ENCODE measurements around the gene HES7. TPM values are rescaled to one million over a fixed set of nuclear protein-coding genes. Genes with fewer than 3 reads are reported as not detected.

Gene HES7
- total RNA-seq, 1 experiment from 2014 or later = 3.1 TPM

DNA sequence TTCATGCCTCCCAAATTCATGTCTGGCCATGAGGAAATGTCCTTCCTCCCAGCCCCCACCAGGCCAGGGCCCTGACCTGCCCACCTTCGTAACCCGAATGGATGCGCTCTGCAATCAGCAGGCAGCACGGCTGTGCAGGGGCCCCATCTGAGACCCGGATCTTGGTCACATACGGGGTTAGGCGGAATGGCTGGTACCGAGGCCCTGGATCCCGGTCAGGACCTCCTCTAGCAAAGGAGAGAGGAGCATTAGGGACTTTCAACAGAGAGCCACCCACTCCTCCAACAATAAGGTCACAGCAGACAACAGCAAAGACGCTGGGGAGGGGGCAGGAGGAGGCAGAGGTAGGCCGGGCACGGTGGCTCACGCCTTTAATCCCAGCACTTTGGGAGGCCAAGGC is 24.7 kb upstream of the HES7 start:
- ChIA-PET CTCF (no interaction called here), POLR2A (no interaction called here)
- Mint-ChIP-seq H3K9me3 (no peaks in the 10 kb centered on the region), H3K27me3 (ENCODE audit: low read depth) (no peaks in the 10 kb centered on the region), H3K4me3 (no peak overlapping the region), H3K36me3 (peaks cover 36% of the 10 kb centered on the region), H3K27ac (no peak overlapping the region), H3K4me1 (peaks cover 13% of the 10 kb centered on the region)
- TF ChIP-seq ATF2 (CRISPR knock-in tag; IDR thresholded peaks at IDR 0.05; ENCODE audit: borderline replicate concordance, low read depth) (no peak), TEAD1 (CRISPR knock-in tag; IDR thresholded peaks at IDR 0.05) (no peak), SMAD3 (CRISPR knock-in tag; IDR thresholded peaks at IDR 0.05; ENCODE audit: borderline replicate concordance) (no peak), TP53 (CRISPR knock-in tag; IDR thresholded peaks at IDR 0.05) (no peak), FOXJ3 (CRISPR knock-in tag; IDR thresholded peaks at IDR 0.05; ENCODE audit: borderline replicate concordance) (no peak), MAX (CRISPR knock-in tag; IDR thresholded peaks at IDR 0.05) (no peak), SOX15 (CRISPR knock-in tag; IDR thresholded peaks at IDR 0.05) (no peak), NFE2L1 (CRISPR knock-in tag; IDR thresholded peaks at IDR 0.05) (no peak), HMGA2 (CRISPR knock-in tag; IDR thresholded peaks at IDR 0.05) (no peak), NR3C1 (CRISPR knock-in tag; conservative IDR thresholded peaks at IDR 0.05; ENCODE audit: low read depth) (no peak), OVOL2 (CRISPR knock-in tag; IDR thresholded peaks at IDR 0.05; ENCODE audit: borderline replicate concordance) (no peak), ZNF532 (CRISPR knock-in tag; IDR thresholded peaks at IDR 0.05; ENCODE audit: borderline replicate concordance) (no peak), ZBTB21 (CRISPR knock-in tag; IDR thresholded peaks at IDR 0.05; ENCODE audit: borderline replicate concordance) (no peak), ZNF396 (CRISPR knock-in tag; IDR thresholded peaks at IDR 0.05; ENCODE audit: borderline replicate concordance) (no peak), ZSCAN18 (CRISPR knock-in tag; IDR thresholded peaks at IDR 0.05) (no peak), TCF7 (CRISPR knock-in tag; IDR thresholded peaks at IDR 0.05; ENCODE audit: low read depth) (no peak)
- TF ChIP-seq, protein P1, sequence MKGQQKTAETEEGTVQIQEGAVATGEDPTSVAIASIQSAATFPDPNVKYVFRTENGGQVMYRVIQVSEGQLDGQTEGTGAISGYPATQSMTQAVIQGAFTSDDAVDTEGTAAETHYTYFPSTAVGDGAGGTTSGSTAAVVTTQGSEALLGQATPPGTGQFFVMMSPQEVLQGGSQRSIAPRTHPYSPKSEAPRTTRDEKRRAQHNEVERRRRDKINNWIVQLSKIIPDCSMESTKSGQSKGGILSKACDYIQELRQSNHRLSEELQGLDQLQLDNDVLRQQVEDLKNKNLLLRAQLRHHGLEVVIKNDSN (CRISPR knock-in tag; IDR thresholded peaks at IDR 0.05) = no peak
- TF ChIP-seq, protein P2, sequence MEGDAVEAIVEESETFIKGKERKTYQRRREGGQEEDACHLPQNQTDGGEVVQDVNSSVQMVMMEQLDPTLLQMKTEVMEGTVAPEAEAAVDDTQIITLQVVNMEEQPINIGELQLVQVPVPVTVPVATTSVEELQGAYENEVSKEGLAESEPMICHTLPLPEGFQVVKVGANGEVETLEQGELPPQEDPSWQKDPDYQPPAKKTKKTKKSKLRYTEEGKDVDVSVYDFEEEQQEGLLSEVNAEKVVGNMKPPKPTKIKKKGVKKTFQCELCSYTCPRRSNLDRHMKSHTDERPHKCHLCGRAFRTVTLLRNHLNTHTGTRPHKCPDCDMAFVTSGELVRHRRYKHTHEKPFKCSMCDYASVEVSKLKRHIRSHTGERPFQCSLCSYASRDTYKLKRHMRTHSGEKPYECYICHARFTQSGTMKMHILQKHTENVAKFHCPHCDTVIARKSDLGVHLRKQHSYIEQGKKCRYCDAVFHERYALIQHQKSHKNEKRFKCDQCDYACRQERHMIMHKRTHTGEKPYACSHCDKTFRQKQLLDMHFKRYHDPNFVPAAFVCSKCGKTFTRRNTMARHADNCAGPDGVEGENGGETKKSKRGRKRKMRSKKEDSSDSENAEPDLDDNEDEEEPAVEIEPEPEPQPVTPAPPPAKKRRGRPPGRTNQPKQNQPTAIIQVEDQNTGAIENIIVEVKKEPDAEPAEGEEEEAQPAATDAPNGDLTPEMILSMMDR (IDR thresholded peaks at IDR 0.05) = no peak
- TF ChIP-seq, protein P3, sequence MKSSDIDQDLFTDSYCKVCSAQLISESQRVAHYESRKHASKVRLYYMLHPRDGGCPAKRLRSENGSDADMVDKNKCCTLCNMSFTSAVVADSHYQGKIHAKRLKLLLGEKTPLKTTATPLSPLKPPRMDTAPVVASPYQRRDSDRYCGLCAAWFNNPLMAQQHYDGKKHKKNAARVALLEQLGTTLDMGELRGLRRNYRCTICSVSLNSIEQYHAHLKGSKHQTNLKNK (CRISPR knock-in tag; IDR thresholded peaks at IDR 0.05) = no peak
- no peak for ATAC-seq
- DNase-seq (ENCODE audit: low spot score) = no peak
